DND-41 (cell line): Measurements from ENCODE around the gene WNK2.

ENCODE experiments used
- CTCF ChIP-seq: IDR thresholded peaks from 2 replicates; pipeline ENCODE4 v1.5.1; 2012; ENCODE audit warnings: borderline replicate concordance, low read length, moderate library complexity, mild to moderate bottlenecking; ENCODE audit not compliant: poor library complexity, severe bottlenecking; ENCODE audit errors: extremely low read depth
- EZH2 ChIP-seq: IDR thresholded peaks from 3 replicates; pipeline ENCODE4 v1.6.1; 2012; ENCODE audit warnings: borderline replicate concordance, low read depth, mild to moderate bottlenecking, moderate library complexity, low read length, inconsistent platforms; ENCODE audit not compliant: severe bottlenecking

GRCh38 chr9:93230601-93231000 is 46.7 kb downstream of the WNK2 start:
- TF ChIP-seq CTCF (no peak), EZH2 (no peak)
